CD4-positive, alpha-beta memory T cell (primary cell): ENCODE results near the gene SCGB1C1. TPM values are rescaled to one million over a fixed set of nuclear protein-coding genes. Genes with fewer than 3 reads are reported as not detected.

ENCODE experiments used
- CTCF ChIA-PET: fragments of 350-600 bp; sonication (Branson Sonifier 250); formaldehyde crosslinking; loops from one replicate; lab custom pipeline; 2021; ENCODE audit warnings: inconsistent platforms; ENCODE audit not compliant: partially characterized antibody; lab: Charles Lee
- POLR2A ChIA-PET: fragments of 350-600 bp; sonication (Branson Sonifier 250); formaldehyde crosslinking; loops from one replicate; lab custom pipeline; 2021; ENCODE audit not compliant: partially characterized antibody; lab: Charles Lee
- DNase-seq, 5 donors: peaks; one replicate each; pipeline versions ENCODE4 v3.0.0 to v3.0.0-alpha.2; 2020 to 2022; ENCODE audit warnings: mixed read lengths in 1 of 5
- H3K27ac ChIP-seq: one replicate; pipeline ENCODE4 v1.7.0; 2013; ENCODE audit warnings: low read depth, low read length
- H3K27me3 ChIP-seq: 2 replicates; pipeline ENCODE4 v1.7.0; 2013; ENCODE audit warnings: mild to moderate bottlenecking, low read length, moderate library complexity; ENCODE audit not compliant: insufficient read depth
- H3K36me3 ChIP-seq: 2 replicates; pipeline ENCODE4 v1.7.0; 2013; ENCODE audit warnings: mild to moderate bottlenecking, low read length, moderate library complexity; ENCODE audit not compliant: insufficient read depth
- H3K4me1 ChIP-seq: 2 replicates; pipeline ENCODE4 v1.7.0; 2013; ENCODE audit warnings: mild to moderate bottlenecking, low read length, moderate library complexity; ENCODE audit not compliant: insufficient read depth
- H3K4me3 ChIP-seq, 2 donors: one replicate each; pipeline ENCODE4 v1.7.0; 2013; ENCODE audit warnings: low read length in 2 of 2, mild to moderate bottlenecking in 1 of 2
- H3K9me3 ChIP-seq, 2 donors: one replicate each; pipeline ENCODE4 v1.7.0; 2013; ENCODE audit warnings: low read length in 2 of 2, control low read depth in 1 of 2; ENCODE audit not compliant: control insufficient read depth in 1 of 2
- H3K27ac Mint-ChIP-seq, 7 donors: one replicate each; pipeline ENCODE4 v1.8.0; 2020 to 2021; ENCODE audit warnings: mixed read lengths in 7 of 7, mild to moderate bottlenecking in 6 of 7, inconsistent platforms in 3 of 7, moderate library complexity in 3 of 7
- H3K27me3 Mint-ChIP-seq, 2 donors: one replicate each; pipeline ENCODE4 v1.8.0; 2020 to 2021; ENCODE audit warnings: mixed read lengths in 2 of 2
- H3K36me3 Mint-ChIP-seq, 2 donors: one replicate each; pipeline ENCODE4 v1.8.0; 2020 to 2021; ENCODE audit warnings: mixed read lengths in 2 of 2, inconsistent platforms in 1 of 2, mild to moderate bottlenecking in 1 of 2
- H3K4me1 Mint-ChIP-seq, 4 donors: one replicate each; pipeline ENCODE4 v1.8.0; 2020 to 2021; ENCODE audit warnings: mixed read lengths in 4 of 4, mild to moderate bottlenecking in 1 of 4
- H3K4me3 Mint-ChIP-seq, 8 donors: one replicate each; pipeline ENCODE4 v1.8.0; 2020 to 2021; ENCODE audit warnings: mixed read lengths in 8 of 8, mild to moderate bottlenecking in 7 of 8, moderate library complexity in 6 of 8, inconsistent platforms in 3 of 8
- H3K9me3 Mint-ChIP-seq, 8 donors: one replicate each; pipeline ENCODE4 v1.8.0; 2020 to 2021; ENCODE audit warnings: mixed read lengths in 8 of 8, mild to moderate bottlenecking in 5 of 8, inconsistent platforms in 3 of 8, moderate library complexity in 1 of 8
- intact Hi-C: fragments of 100-400 bp; cut with micrococcal nuclease; formaldehyde crosslinking; loops from one replicate; pipeline ENCODE4 v1.15.1; 2023
- polyA plus RNA-seq, 2 donors: library from polyadenylated mRNA; unstranded; fragments of 300-500 nt; fragmentation: Illumina TruSeq; gene quantifications; one replicate each; pipeline ENCODE4 v1.2.3, GENCODE V29; 2021
- total RNA-seq, 2 experiments: library from RNA; stranded (reverse); gene quantifications; one replicate each; pipeline ENCODE4 v1.2.3, GENCODE V29; 2021

Gene SCGB1C1
- total and polyA plus RNA-seq, 4 experiments from 2014 or later: not detected

- Mint-ChIP-seq H3K27ac (no peak overlapping the region), H3K4me3 (no peak overlapping the region), H3K36me3 (peaks cover 2 to 4% of the 10 kb centered on the region in 2 donors), H3K4me1 (peaks cover 8 to 20% (median 11%) of the 10 kb centered on the region in 4 donors), H3K27me3 (peaks cover 0 to 1% of the 10 kb centered on the region in 2 donors), H3K9me3 (no peaks in the 10 kb centered on the region)
- Histone ChIP-seq H3K27ac (no peak overlapping the region), H3K27me3 (no peaks in the 10 kb centered on the region), H3K4me1 (peaks cover 11% of the 10 kb centered on the region), H3K4me3 (no peak overlapping the region), H3K36me3 (no peaks in the 10 kb centered on the region), H3K9me3 (no peaks in the 10 kb centered on the region)
- intact Hi-C loops: no loop called here
- CTCF ChIA-PET: interaction anchor here (1.2 kb wide), 1 partner anchor 54 kb away, joined by 4 read pairs; no protein-coding TSS in a partner anchor
- DNase-seq: no peak
- POLR2A ChIA-PET: interaction anchor here (1.0 to 3.5 kb wide), 2 partner anchors 10 to 71 kb away, joined by 3 to 22 read pairs; partner anchors contain the start of genes BET1L and RIC8A
Observed at GRCh38 chr11:196786-197731, 4.2 kb downstream of the SCGB1C1 start.

GRCh38 chr11:197741-198235 is 4.9 kb downstream of the SCGB1C1 start:
- no peak for DNase-seq

GRCh38 chr11:198236-198806 is 5.4 kb downstream of the SCGB1C1 start:
- POLR2A ChIA-PET: interaction anchor here (3.5 kb wide), 1 partner anchor 9 kb away, joined by 22 read pairs; the partner anchor contains the start of genes BET1L and RIC8A

More at GRCh38 chr11:197741-198235, 4.9 kb downstream of the SCGB1C1 start:
- peaks cover 0 to 1% of the 10 kb centered on the region in 2 donors for H3K27me3 Mint-ChIP-seq
- H3K4me1 ChIP-seq: peaks cover 15% of the 10 kb centered on the region
- no peaks in the 10 kb centered on the region for H3K9me3 ChIP-seq
- H3K4me3 ChIP-seq: no peak overlapping the region
- H3K4me1 Mint-ChIP-seq: peaks cover 12 to 24% (median 15%) of the 10 kb centered on the region in 4 donors
- H3K27ac ChIP-seq: no peak overlapping the region
- ChIA-PET CTCF (interaction anchor here (1.2 kb wide), 1 partner anchor 53 kb away, joined by 4 read pairs; no protein-coding TSS in a partner anchor), POLR2A (interaction anchor here (1.0 to 3.5 kb wide), 2 partner anchors 9 to 70 kb away, joined by 3 to 22 read pairs; partner anchors contain the start of genes BET1L and RIC8A)
- no peaks in the 10 kb centered on the region for H3K36me3 ChIP-seq
- no peaks in the 10 kb centered on the region for H3K9me3 Mint-ChIP-seq
- H3K36me3 Mint-ChIP-seq: peaks cover 4 to 6% of the 10 kb centered on the region in 2 donors
- H3K4me3 Mint-ChIP-seq: no peak overlapping the region
- intact Hi-C loops: no loop called here
- peak overlapping the region in 3 of 7 donors; percentile 22 to 70 (median 46) for H3K27ac Mint-ChIP-seq
- H3K27me3 ChIP-seq: no peaks in the 10 kb centered on the region

GRCh38 chr11:199004-199581 is 6.2 kb downstream of the SCGB1C1 start:
- CTCF ChIA-PET: no interaction called here

More at GRCh38 chr11:198236-198806, 5.4 kb downstream of the SCGB1C1 start:
- H3K36me3 Mint-ChIP-seq: peaks cover 4 to 12% of the 10 kb centered on the region in 2 donors
- no peak overlapping the region for H3K4me3 Mint-ChIP-seq
- CTCF ChIA-PET: no interaction called here
- intact Hi-C loops: no loop called here
- H3K27ac Mint-ChIP-seq: peak overlapping the region in 2 of 7 donors; percentile 22 to 46
- no peaks in the 10 kb centered on the region for H3K27me3 ChIP-seq
- H3K27ac ChIP-seq: no peak overlapping the region
- H3K4me3 ChIP-seq: no peak overlapping the region
- H3K9me3 ChIP-seq: no peaks in the 10 kb centered on the region
- DNase-seq: no peak
- no peaks in the 10 kb centered on the region for H3K9me3 Mint-ChIP-seq
- H3K27me3 Mint-ChIP-seq: peaks cover 0 to 1% of the 10 kb centered on the region in 2 donors
- peaks cover 20% of the 10 kb centered on the region for H3K4me1 ChIP-seq
- H3K4me1 Mint-ChIP-seq: peaks cover 15 to 29% (median 20%) of the 10 kb centered on the region in 4 donors
- H3K36me3 ChIP-seq: peaks cover 1% of the 10 kb centered on the region

GRCh38 chr11:199782-200181 is 6.9 kb downstream of the SCGB1C1 start:
- Mint-ChIP-seq H3K4me3 (no peak overlapping the region), H3K4me1 (peaks cover 22 to 44% (median 29%) of the 10 kb centered on the region in 4 donors), H3K27ac (no peak overlapping the region), H3K27me3 (peaks cover 0 to 1% of the 10 kb centered on the region in 2 donors), H3K9me3 (no peaks in the 10 kb centered on the region), H3K36me3 (peaks cover 10 to 23% of the 10 kb centered on the region in 2 donors)
- no peak overlapping the region for H3K27ac ChIP-seq
- DNase-seq: no peak
- CTCF ChIA-PET: interaction anchor here (1.2 kb wide), 1 partner anchor 105 kb away, joined by 4 read pairs; no protein-coding TSS in a partner anchor
- no peak overlapping the region for H3K4me3 ChIP-seq
- H3K36me3 ChIP-seq: peaks cover 15% of the 10 kb centered on the region
- H3K27me3 ChIP-seq: no peaks in the 10 kb centered on the region
- H3K9me3 ChIP-seq: no peaks in the 10 kb centered on the region
- peaks cover 27% of the 10 kb centered on the region for H3K4me1 ChIP-seq
- POLR2A ChIA-PET: interaction anchor here (0.7 to 3.5 kb wide), 4 partner anchors 7 to 159 kb away, joined by 3 to 22 read pairs (median 3); partner anchors contain the start of genes BET1L and RIC8A
- intact Hi-C loops: no loop called here

More at GRCh38 chr11:199004-199581, 6.2 kb downstream of the SCGB1C1 start:
- no peak overlapping the region for H3K4me3 Mint-ChIP-seq
- H3K36me3 ChIP-seq: peaks cover 9% of the 10 kb centered on the region
- POLR2A ChIA-PET: interaction anchor here (1.3 to 3.5 kb wide), 2 partner anchors 8 to 160 kb away, joined by 3 to 22 read pairs; partner anchors contain the start of genes BET1L and RIC8A
- H3K4me1 Mint-ChIP-seq: peaks cover 22 to 37% (median 27%) of the 10 kb centered on the region in 4 donors
- H3K4me1 ChIP-seq: peaks cover 26% of the 10 kb centered on the region
- H3K27me3 ChIP-seq: no peaks in the 10 kb centered on the region
- no peak overlapping the region for H3K27ac ChIP-seq
- intact Hi-C loops: no loop called here
- H3K27ac Mint-ChIP-seq: no peak overlapping the region
- H3K9me3 Mint-ChIP-seq: no peaks in the 10 kb centered on the region
- H3K9me3 ChIP-seq: no peaks in the 10 kb centered on the region
- no peak overlapping the region for H3K4me3 ChIP-seq
- DNase-seq: no peak
- H3K36me3 Mint-ChIP-seq: peaks cover 10 to 19% of the 10 kb centered on the region in 2 donors
- H3K27me3 Mint-ChIP-seq: peaks cover 0 to 1% of the 10 kb centered on the region in 2 donors

GRCh38 chr11:200224-201003 is 7.5 kb downstream of the SCGB1C1 start:
- ChIA-PET CTCF (interaction anchor here (1.2 kb wide), 1 partner anchor 105 kb away, joined by 4 read pairs; no protein-coding TSS in a partner anchor), POLR2A (interaction anchor here (0.7 to 1.3 kb wide), 3 partner anchors 50 to 159 kb away, joined by 3 read pairs; no protein-coding TSS in a partner anchor)
- Mint-ChIP-seq H3K4me3 (no peak overlapping the region), H3K9me3 (no peaks in the 10 kb centered on the region), H3K27me3 (peaks cover 0 to 1% of the 10 kb centered on the region in 2 donors), H3K27ac (peak overlapping the region in 2 of 7 donors; percentile 9 to 18), H3K4me1 (peaks cover 24 to 50% (median 32%) of the 10 kb centered on the region in 4 donors), H3K36me3 (peaks cover 10 to 24% of the 10 kb centered on the region in 2 donors)
- intact Hi-C loops: no loop called here
- no peak overlapping the region for H3K4me3 ChIP-seq
- peaks cover 21% of the 10 kb centered on the region for H3K36me3 ChIP-seq
- peaks cover 33% of the 10 kb centered on the region for H3K4me1 ChIP-seq
- H3K9me3 ChIP-seq: no peaks in the 10 kb centered on the region
- no peak overlapping the region for H3K27ac ChIP-seq
- no peak for DNase-seq
- no peaks in the 10 kb centered on the region for H3K27me3 ChIP-seq
